Measurements from ENCODE around the gene DLL3. TPM values are rescaled to one million over a fixed set of nuclear protein-coding genes. Genes with fewer than 3 reads are reported as not detected.

Gene DLL3
- total RNA-seq, 1 experiment from 2014 or later: 16.4 TPM

DNA sequence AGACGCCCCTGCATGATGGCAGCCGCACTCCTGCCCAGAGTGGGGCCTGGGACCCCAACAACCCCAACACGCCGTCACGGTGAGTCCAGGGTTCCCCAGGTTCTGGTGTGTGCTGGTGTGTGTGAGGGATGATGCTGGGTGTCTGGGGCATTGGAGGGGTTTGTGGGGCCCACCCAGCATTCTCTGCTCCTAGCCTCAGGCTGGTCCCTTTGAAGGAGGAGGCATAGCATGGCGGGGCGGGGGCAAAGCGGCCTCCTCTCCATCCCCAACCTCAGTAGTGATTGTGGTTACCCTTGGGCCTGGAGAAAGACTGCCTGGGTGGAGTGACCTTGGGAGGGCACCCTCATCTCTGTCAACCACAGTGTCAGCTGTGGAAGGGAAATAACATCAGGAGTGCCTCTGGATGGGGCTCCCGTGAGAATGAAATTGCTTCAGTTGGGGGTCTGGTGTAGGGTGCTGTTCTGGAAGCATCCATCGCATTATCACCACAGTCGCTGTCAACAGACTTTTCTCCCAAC lies 25.2 kb upstream of the DLL3 start (continued):
- TF ChIP-seq AFF4 (CRISPR knock-in tag; IDR thresholded peaks at IDR 0.05; ENCODE audit: borderline replicate concordance) (no peak), ZNF317 (CRISPR knock-in tag; IDR thresholded peaks at IDR 0.05; ENCODE audit: borderline replicate concordance, low read depth) (no peak), ERG (CRISPR knock-in tag; IDR thresholded peaks at IDR 0.05) (no peak), NFYB (CRISPR knock-in tag; conservative IDR thresholded peaks at IDR 0.05; ENCODE audit: low read depth) (no peak), NR2C2 (CRISPR knock-in tag; IDR thresholded peaks at IDR 0.05) (no peak), JUN (CRISPR knock-in tag; IDR thresholded peaks at IDR 0.05) (no peak), RORB (CRISPR knock-in tag; IDR thresholded peaks at IDR 0.05) (no peak), ZNF219 (CRISPR knock-in tag; IDR thresholded peaks at IDR 0.05; ENCODE audit: borderline replicate concordance) (no peak), ZNF138 (CRISPR knock-in tag; conservative IDR thresholded peaks at IDR 0.05) (no peak)
- TF ChIP-seq, protein P1, sequence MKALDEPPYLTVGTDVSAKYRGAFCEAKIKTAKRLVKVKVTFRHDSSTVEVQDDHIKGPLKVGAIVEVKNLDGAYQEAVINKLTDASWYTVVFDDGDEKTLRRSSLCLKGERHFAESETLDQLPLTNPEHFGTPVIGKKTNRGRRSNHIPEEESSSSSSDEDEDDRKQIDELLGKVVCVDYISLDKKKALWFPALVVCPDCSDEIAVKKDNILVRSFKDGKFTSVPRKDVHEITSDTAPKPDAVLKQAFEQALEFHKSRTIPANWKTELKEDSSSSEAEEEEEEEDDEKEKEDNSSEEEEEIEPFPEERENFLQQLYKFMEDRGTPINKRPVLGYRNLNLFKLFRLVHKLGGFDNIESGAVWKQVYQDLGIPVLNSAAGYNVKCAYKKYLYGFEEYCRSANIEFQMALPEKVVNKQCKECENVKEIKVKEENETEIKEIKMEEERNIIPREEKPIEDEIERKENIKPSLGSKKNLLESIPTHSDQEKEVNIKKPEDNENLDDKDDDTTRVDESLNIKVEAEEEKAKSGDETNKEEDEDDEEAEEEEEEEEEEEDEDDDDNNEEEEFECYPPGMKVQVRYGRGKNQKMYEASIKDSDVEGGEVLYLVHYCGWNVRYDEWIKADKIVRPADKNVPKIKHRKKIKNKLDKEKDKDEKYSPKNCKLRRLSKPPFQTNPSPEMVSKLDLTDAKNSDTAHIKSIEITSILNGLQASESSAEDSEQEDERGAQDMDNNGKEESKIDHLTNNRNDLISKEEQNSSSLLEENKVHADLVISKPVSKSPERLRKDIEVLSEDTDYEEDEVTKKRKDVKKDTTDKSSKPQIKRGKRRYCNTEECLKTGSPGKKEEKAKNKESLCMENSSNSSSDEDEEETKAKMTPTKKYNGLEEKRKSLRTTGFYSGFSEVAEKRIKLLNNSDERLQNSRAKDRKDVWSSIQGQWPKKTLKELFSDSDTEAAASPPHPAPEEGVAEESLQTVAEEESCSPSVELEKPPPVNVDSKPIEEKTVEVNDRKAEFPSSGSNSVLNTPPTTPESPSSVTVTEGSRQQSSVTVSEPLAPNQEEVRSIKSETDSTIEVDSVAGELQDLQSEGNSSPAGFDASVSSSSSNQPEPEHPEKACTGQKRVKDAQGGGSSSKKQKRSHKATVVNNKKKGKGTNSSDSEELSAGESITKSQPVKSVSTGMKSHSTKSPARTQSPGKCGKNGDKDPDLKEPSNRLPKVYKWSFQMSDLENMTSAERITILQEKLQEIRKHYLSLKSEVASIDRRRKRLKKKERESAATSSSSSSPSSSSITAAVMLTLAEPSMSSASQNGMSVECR (CRISPR knock-in tag; IDR thresholded peaks at IDR 0.05; ENCODE audit: borderline replicate concordance): no peak

- ChIA-PET CTCF (interaction anchor here (0.5 to 3.9 kb wide), 46 partner anchors 8 to 1714 kb away, joined by 3 to 66 read pairs (median 6); partner anchors contain the start of genes DLL3, EID2, EID2B and MED29), POLR2A (interaction anchor here (0.6 to 1.6 kb wide), 5 partner anchors 24 to 58 kb away, joined by 3 to 5 read pairs (median 3); partner anchors contain the start of genes DLL3 and EID2B)
- Mint-ChIP-seq H3K4me1 (peaks cover 3% of the 10 kb centered on the region; the same call in 1 of the 2 replicates), H3K27me3 (ENCODE audit: low read depth) (no peaks in the 10 kb centered on the region), H3K4me3 (no peak overlapping the region), H3K36me3 (peaks cover 47% of the 10 kb centered on the region), H3K27ac (peak overlapping the region; percentile 56; the same call in 1 of the 2 replicates), H3K9me3 (no peaks in the 10 kb centered on the region)
- ATAC-seq: peak; percentile 90
- no peak for TF ChIP-seq ZNF423 (CRISPR knock-in tag; IDR thresholded peaks at IDR 0.05)
- no peak for TF ChIP-seq E2F1 (CRISPR knock-in tag; IDR thresholded peaks at IDR 0.05)
- TF ChIP-seq KAT7 (CRISPR knock-in tag; IDR thresholded peaks at IDR 0.05; ENCODE audit: borderline replicate concordance): no peak
- TF ChIP-seq ZBTB21 (CRISPR knock-in tag; IDR thresholded peaks at IDR 0.05; ENCODE audit: borderline replicate concordance): no peak
- TF ChIP-seq CTCF (IDR thresholded peaks at IDR 0.05): peak; percentile 93
- TF ChIP-seq FOXP1 (CRISPR knock-in tag; IDR thresholded peaks at IDR 0.05; ENCODE audit: borderline replicate concordance): 0 out of 2 replicates have a peak, but pooled peaks have one; percentile 39
- no peak for TF ChIP-seq MYBL2 (CRISPR knock-in tag; IDR thresholded peaks at IDR 0.05)
- TF ChIP-seq ATF3 (CRISPR knock-in tag; conservative IDR thresholded peaks at IDR 0.05): no peak
- DNase-seq (ENCODE audit: low spot score): peak; percentile 90
Observed at GRCh38 chr19:39474139-39474620, 24.6 kb upstream of the DLL3 start.

Measured in WTC11 (cell line).